Myocyte (in vitro differentiated cells): ENCODE data around the gene PAPSS2. TPM values are rescaled to one million over a fixed set of nuclear protein-coding genes. Genes with fewer than 3 reads are reported as not detected.

Experiments
- DNase-seq: peaks from one replicate; pipeline ENCODE4 v3.0.0-alpha.2; 2012; ENCODE audit warnings: low read depth
- total RNA-seq: library from RNA; depleted of rRNA; stranded (reverse); fragments of >200 nt; gene quantifications from 2 replicates; pipeline ENCODE4 v1.2.3, GENCODE V29; 2014

The PAPSS2 gene
- total RNA-seq, 1 donor from 2014 or later, result 8.3 TPM

GRCh38 chr10:87669752-87670151 is 10.1 kb downstream of the PAPSS2 start:
- DNase-seq, result no peak

GRCh38 chr10:87670586-87670985 is 10.9 kb downstream of the PAPSS2 start:
- DNase-seq, result no peak

GRCh38 chr10:87671139-87671815 is 11.6 kb downstream of the PAPSS2 start:
- no peak for DNase-seq

- DNase-seq, result no peak
Measured at GRCh38 chr10:87672551-87672950, 12.9 kb downstream of the PAPSS2 start.

- no peak for DNase-seq
Measured at GRCh38 chr10:87674943-87675342, 15.3 kb downstream of the PAPSS2 start.

GRCh38 chr10:87675396-87676376 is 16.0 kb downstream of the PAPSS2 start:
- DNase-seq, result no peak

- no peak for DNase-seq
Measured at GRCh38 chr10:87677595-87677994, 17.9 kb downstream of the PAPSS2 start.

DNA sequence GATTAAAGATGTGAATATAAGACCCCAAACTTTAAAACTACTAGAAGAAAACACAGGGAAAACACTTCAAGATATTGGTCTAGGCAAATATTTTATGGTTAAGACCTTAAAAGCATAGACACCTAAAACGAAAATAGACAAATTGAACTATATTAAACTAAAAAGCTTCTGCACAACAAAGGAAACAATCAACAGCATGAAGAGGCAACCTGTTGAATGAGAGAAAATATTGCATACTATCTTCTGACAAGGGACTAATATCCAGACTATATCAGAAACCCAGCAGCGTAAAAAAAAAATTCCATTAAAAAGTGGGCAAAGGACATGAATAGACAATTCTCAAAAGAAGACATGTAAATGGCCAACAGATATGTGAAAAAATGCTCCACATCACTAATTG is 18.6 kb downstream of the PAPSS2 start:
- no peak for DNase-seq

- DNase-seq, result no peak
Measured at GRCh38 chr10:87683356-87683755, 23.7 kb downstream of the PAPSS2 start.

- no peak for DNase-seq
Measured at GRCh38 chr10:87684001-87684638, 24.4 kb downstream of the PAPSS2 start.

DNA sequence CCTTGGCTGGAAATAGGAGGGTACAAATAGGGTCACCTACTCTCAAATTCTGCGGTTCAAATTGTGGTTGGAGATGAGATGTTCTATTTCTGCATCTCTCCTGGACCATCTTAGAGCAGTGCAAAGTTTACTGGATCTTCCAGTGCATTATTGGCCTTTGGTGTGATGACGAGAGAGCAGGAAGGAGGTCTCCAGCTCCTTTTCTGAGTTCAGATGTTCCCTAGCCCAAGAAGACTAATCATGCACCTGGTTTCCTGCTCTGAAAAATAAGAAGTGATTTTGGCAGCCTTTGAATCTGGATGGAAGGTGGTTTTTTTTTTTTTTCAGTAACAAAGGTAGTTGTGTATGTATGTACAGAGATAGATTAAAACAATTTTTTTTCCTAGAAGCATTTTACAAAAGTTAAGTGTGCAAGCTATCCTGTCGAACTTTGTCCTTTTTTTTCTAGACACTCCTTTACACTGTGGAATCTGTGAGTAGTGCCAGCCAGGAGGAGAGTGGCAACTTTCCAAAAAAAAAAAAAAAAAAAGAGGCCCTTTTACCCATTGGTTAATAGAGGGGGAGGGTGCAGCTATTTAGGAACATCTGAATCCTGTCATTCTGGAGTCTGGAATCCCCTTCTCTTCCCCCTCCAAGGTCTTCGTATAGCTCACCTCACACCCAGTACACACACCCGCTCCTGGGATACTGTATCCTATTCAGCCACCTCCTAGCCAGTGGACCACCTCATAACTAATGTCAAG is 26.3 kb downstream of the PAPSS2 start:
- no peak for DNase-seq

- DNase-seq, result no peak
Measured at GRCh38 chr10:87691506-87692070, 31.9 kb downstream of the PAPSS2 start.

- DNase-seq, result no peak
Measured at GRCh38 chr10:87692956-87693484, 33.3 kb downstream of the PAPSS2 start.

DNA sequence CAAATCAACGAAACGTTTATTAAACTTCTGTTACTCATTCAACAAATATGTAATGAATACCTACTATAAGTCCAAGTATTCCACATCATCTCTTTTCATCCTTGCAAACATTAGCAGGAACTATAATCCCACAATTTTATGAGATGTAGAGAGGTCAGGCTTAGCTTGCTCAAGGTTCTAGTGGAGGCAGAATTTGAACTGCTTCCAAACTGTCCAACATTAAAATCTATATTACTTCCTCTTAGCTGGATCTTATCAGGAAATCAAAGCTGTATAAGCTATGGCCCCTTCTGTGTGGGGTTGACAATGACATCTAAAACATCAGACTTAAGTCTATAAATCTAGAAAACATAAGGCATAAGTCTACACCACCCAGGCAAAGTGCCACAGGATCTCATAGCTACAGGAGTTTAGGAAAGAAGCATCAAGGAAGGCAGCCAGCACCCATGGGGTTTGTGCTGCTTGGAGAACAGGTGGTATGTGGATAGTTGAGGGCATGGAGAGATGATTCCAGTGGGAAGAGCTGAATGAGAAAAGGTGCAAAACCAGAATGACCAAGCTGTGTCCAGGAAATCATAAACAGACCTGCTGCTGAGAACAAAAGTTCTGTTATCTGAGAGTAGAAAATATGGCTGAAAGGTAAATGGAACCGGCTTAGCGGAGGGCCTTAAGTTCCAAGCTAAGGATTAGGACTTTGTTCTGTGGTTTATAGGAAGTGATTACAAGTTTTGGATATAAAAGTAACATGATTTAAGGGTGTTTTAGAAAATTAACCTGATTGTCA is 34.5 kb downstream of the PAPSS2 start:
- DNase-seq, result peak; percentile 34

GRCh38 chr10:87695074-87695473 is 35.4 kb downstream of the PAPSS2 start:
- DNase-seq, result no peak

- DNase-seq, result no peak
Measured at GRCh38 chr10:87696922-87697745, 37.5 kb downstream of the PAPSS2 start.

DNA sequence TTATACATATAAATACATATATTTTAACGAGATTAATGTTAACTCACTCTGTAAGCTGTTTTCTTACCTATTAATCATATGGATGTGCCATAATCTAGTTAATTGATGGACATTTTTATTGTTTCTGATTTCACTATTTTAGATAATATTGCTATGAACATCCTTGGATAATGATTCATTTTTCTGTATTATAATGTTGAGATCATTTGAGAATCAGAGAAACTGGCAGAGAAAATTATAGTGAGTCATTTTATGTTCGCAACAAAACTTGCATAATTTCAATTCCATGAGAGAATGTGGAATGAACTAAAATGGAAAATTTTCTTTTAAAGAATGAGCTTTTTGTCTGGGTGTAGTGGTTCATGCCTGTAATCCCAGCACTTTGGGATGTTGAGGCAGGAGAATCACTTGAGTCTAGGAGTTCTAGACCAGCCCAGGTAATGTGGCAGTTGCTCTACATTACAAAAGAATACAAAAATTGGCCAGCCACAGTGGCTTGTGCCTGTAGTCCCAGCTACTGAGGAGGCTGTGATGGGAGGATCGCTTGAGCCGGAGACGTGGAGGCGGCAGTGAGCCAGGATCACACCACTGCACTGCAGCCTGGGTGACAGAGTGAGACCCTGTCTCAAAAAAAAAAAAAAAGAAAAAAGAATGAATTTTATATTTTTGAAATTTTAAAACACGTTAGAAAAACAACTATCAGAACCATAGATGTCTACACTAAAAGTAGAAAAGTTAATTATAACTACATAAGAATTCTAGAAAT is 40.5 kb downstream of the PAPSS2 start:
- peak; percentile 30 for DNase-seq
